Nephron progenitor cell (in vitro differentiated cells): Measurements from ENCODE around the gene HOXC10.
A peak's percentile ranks its signal among the peaks of the same experiment; 100 is the strongest.

Experiments
- DNase-seq: peaks from one replicate; pipeline ENCODE4 v3.0.0; 2021
- H3K27ac Mint-ChIP-seq: 2 replicates; pipeline ENCODE4 v1.8.0; 2021; ENCODE audit warnings: mild to moderate bottlenecking, moderate library complexity, mixed read lengths
- H3K27me3 Mint-ChIP-seq: 2 replicates; pipeline ENCODE4 v1.8.0; 2021; ENCODE audit warnings: mild to moderate bottlenecking, low read depth, mixed read lengths; ENCODE audit not compliant: poor library complexity
- H3K36me3 Mint-ChIP-seq: 2 replicates; pipeline ENCODE4 v1.8.0; 2021; ENCODE audit warnings: low read depth, mixed read lengths
- H3K4me1 Mint-ChIP-seq: 2 replicates; pipeline ENCODE4 v1.8.0; 2021; ENCODE audit warnings: mixed read lengths
- H3K4me3 Mint-ChIP-seq: 2 replicates; pipeline ENCODE4 v1.8.0; 2021; ENCODE audit warnings: mild to moderate bottlenecking, moderate library complexity, mixed read lengths
- H3K9me3 Mint-ChIP-seq: 2 replicates; pipeline ENCODE4 v1.8.0; 2021; ENCODE audit warnings: mild to moderate bottlenecking, moderate library complexity, mixed read lengths
- CTCF ChIP-seq: fragments of 200-600 bp; sonication (generic); IDR thresholded peaks from 2 replicates; pipeline ENCODE4 v1.5.0; 2021; ENCODE audit warnings: antibody characterized with exemption

HOXC10 gene

GRCh38 chr12:53985994-53986685 is 1.2 kb downstream of the HOXC10 start:
- DNase-seq = no peak
- Mint-ChIP-seq H3K4me1 (peaks cover 76% of the 10 kb centered on the region), H3K4me3 (peak overlapping the region; percentile 98), H3K9me3 (no peaks in the 10 kb centered on the region), H3K27ac (peak overlapping the region; percentile 96), H3K27me3 (peaks cover 45% of the 10 kb centered on the region), H3K36me3 (peaks cover 49% of the 10 kb centered on the region)
- TF ChIP-seq CTCF = no peak

GRCh38 chr12:53986686-53987483 is 1.9 kb downstream of the HOXC10 start:
- Mint-ChIP-seq H3K27me3 (peaks cover 38% of the 10 kb centered on the region), H3K27ac (peak overlapping the region; percentile 91), H3K36me3 (peaks cover 53% of the 10 kb centered on the region), H3K4me1 (peaks cover 73% of the 10 kb centered on the region), H3K9me3 (no peaks in the 10 kb centered on the region), H3K4me3 (peak overlapping the region; percentile 98)
- TF ChIP-seq CTCF = no peak
- no peak for DNase-seq

GRCh38 chr12:53987787-53988230 is 2.9 kb downstream of the HOXC10 start:
- TF ChIP-seq CTCF = no peak
- Mint-ChIP-seq H3K4me3 (peak overlapping the region; percentile 98), H3K4me1 (peaks cover 74% of the 10 kb centered on the region), H3K27me3 (peaks cover 33% of the 10 kb centered on the region), H3K27ac (peak overlapping the region; percentile 97), H3K9me3 (no peaks in the 10 kb centered on the region), H3K36me3 (peaks cover 62% of the 10 kb centered on the region)
- no peak for DNase-seq

- no peak for DNase-seq
- no peak for TF ChIP-seq CTCF
- peak overlapping the region; percentile 98 for H3K4me3 Mint-ChIP-seq
- no peaks in the 10 kb centered on the region for H3K9me3 Mint-ChIP-seq
- peaks cover 73% of the 10 kb centered on the region for H3K4me1 Mint-ChIP-seq
- peak overlapping the region; percentile 97 for H3K27ac Mint-ChIP-seq
- H3K36me3 Mint-ChIP-seq = peaks cover 71% of the 10 kb centered on the region
- H3K27me3 Mint-ChIP-seq = peaks cover 31% of the 10 kb centered on the region
Observed at GRCh38 chr12:53988541-53989226, 3.7 kb downstream of the HOXC10 start.

- peak; percentile 27 for TF ChIP-seq CTCF
- Mint-ChIP-seq H3K27ac (peak overlapping the region; percentile 97), H3K4me3 (peak overlapping the region; percentile 98)
Observed at GRCh38 chr12:53989227-53990113, 4.5 kb downstream of the HOXC10 start.

More at GRCh38 chr12:53989227-53990113, 4.5 kb downstream of the HOXC10 start:
- Mint-ChIP-seq H3K9me3 (no peaks in the 10 kb centered on the region), H3K27me3 (peaks cover 32% of the 10 kb centered on the region), H3K36me3 (peaks cover 78% of the 10 kb centered on the region), H3K4me1 (peaks cover 69% of the 10 kb centered on the region)
- DNase-seq = no peak
